AG04450 (cell line): Measurements from ENCODE around the gene SND1. TPM values are rescaled to one million over a fixed set of nuclear protein-coding genes. Genes with fewer than 3 reads are reported as not detected.

Experiments used
- CTCF ChIA-PET: fragments of 300-600, 350-600 bp; formaldehyde crosslinking; extraction: SDS; loops from one replicate; lab custom pipeline; 2022; ENCODE audit warnings: antibody characterized with exemption, inconsistent platforms; lab: Charles Lee
- POLR2A ChIA-PET: fragments of 350-600 bp; formaldehyde crosslinking; extraction: SDS; loops from one replicate; lab custom pipeline; 2021; ENCODE audit warnings: antibody characterized with exemption, inconsistent platforms; lab: Yijun Ruan, JAX
- DNase-seq: peaks from one replicate; pipeline ENCODE4 v3.0.0-alpha.2; 2011; ENCODE audit warnings: low read depth, low spot score
- H3K27ac ChIP-seq: one replicate; pipeline ENCODE4 v1.5.1; 2012; ENCODE audit warnings: low read depth, low read length, control low read depth
- H3K27me3 ChIP-seq: one replicate; pipeline ENCODE4 v1.6.0; 2012; ENCODE audit warnings: low read length; ENCODE audit not compliant: control insufficient read depth, insufficient read depth
- H3K4me3 ChIP-seq: 2 replicates; pipeline ENCODE4 v1.5.1; 2011; ENCODE audit warnings: mild to moderate bottlenecking, low read depth, low read length, control low read depth
- H3K9me3 ChIP-seq: 2 replicates; pipeline ENCODE4 v1.5.1; 2012; ENCODE audit warnings: low read length; ENCODE audit not compliant: control insufficient read depth, insufficient read depth
- CTCF ChIP-seq: IDR thresholded peaks from 2 replicates; pipeline ENCODE4 v1.5.1; 2011; ENCODE audit warnings: low read depth, low read length, control low read depth, inconsistent platforms
- polyA plus RNA-seq: library from polyadenylated mRNA; depleted of rRNA; stranded (reverse); fragments of >200 nt; gene quantifications from 2 replicates; pipeline ENCODE4 v1.2.3, GENCODE V29; 2011

SND1 gene
- polyA plus RNA-seq, 1 experiment: 247 TPM

- ChIA-PET CTCF (no interaction called here), POLR2A (no interaction called here)
- DNase-seq: no peak
- H3K27me3 ChIP-seq: no peaks in the 10 kb centered on the region
- TF ChIP-seq CTCF: no peak
- no peak overlapping the region for H3K4me3 ChIP-seq
- no peak overlapping the region for H3K27ac ChIP-seq
- no peaks in the 10 kb centered on the region for H3K9me3 ChIP-seq
Observed at GRCh38 chr7:127932076-127932475, 280.1 kb downstream of the SND1 start.

- CTCF ChIA-PET: no interaction called here
- H3K9me3 ChIP-seq: no peaks in the 10 kb centered on the region
Observed at GRCh38 chr7:127932496-127932895, 280.5 kb downstream of the SND1 start.

DNA sequence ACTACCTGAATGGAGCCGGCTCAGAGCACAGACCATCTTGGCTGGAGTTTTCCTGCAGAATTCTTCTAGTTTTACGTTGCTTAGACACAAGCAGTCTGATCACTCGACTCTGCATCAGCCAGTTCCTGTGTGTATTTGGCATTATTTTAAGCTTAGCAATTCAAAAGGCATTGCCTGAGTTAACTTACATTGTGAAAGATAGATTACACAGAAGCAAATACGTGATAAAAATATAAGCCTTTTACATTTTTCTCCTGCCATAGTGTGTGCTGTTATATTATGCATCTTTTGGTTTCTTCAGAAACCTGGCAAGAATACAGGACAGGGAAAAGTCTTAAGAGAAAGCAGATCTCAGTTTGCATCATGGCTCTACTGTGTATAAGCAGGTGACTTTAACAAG lies 281.2 kb downstream of the SND1 start:
- TF ChIP-seq CTCF: no peak
- Histone ChIP-seq H3K4me3 (no peak overlapping the region), H3K27me3 (no peaks in the 10 kb centered on the region), H3K27ac (no peak overlapping the region), H3K9me3 (no peaks in the 10 kb centered on the region)
- CTCF ChIA-PET: no interaction called here
- DNase-seq: no peak
- POLR2A ChIA-PET: no interaction called here

More at GRCh38 chr7:127932496-127932895, 280.5 kb downstream of the SND1 start:
- no peak overlapping the region for H3K4me3 ChIP-seq
- POLR2A ChIA-PET: no interaction called here
- H3K27ac ChIP-seq: no peak overlapping the region
- no peak for TF ChIP-seq CTCF
- H3K27me3 ChIP-seq: no peaks in the 10 kb centered on the region
- DNase-seq: no peak

DNA sequence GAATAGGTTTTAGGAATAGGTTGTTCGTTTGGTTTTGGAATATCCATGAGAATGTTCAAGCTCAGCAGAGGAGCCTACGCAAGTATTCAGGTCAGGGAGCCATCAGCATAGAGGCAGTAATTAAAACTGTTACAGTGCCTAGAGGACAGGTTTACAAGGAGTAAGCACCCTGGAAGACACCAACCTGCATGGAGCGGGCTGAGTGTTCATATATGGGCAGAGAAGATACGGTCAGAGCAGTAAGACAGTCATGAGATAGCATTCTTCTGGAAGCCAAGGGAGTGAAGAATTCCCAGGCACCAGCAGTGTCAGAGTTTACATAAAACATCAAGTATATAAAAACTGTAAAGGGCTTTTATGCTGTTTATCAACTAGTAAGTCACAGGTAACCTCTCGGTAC lies 282.7 kb downstream of the SND1 start:
- no peak for TF ChIP-seq CTCF
- no peaks in the 10 kb centered on the region for H3K27me3 ChIP-seq
- CTCF ChIA-PET: no interaction called here
- POLR2A ChIA-PET: no interaction called here
- no peak for DNase-seq
- H3K4me3 ChIP-seq: no peak overlapping the region
- no peaks in the 10 kb centered on the region for H3K9me3 ChIP-seq
- H3K27ac ChIP-seq: no peak overlapping the region

DNA sequence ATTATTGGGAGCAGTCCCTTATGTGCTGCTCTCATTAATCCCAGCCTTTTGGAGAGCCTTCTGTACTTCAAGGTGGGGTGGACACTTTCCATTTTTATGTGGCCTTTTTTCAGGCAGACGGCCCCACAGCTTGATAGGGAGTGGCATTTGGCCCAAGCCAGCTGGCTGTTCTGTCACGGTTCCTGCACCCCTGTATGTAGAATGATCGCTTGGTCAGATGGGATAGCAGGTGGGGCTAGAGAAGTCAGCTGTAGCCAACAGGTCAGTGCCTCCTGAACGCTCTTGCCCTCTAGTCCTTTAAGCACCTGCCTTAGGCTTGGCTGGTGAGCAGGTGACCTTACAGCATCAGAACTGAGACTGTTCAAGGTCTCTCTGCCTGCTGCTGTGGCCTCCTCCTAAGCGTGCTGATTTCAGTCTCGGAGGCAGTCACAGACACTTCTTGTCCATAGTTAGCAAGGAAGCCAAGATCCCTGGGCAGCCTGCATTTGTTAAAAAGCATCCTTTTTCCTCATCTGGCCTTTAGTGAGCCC lies 283.9 kb downstream of the SND1 start:
- no peaks in the 10 kb centered on the region for H3K9me3 ChIP-seq
- DNase-seq: no peak
- TF ChIP-seq CTCF: no peak
- H3K27me3 ChIP-seq: no peaks in the 10 kb centered on the region
- no peak overlapping the region for H3K27ac ChIP-seq
- POLR2A ChIA-PET: no interaction called here
- CTCF ChIA-PET: no interaction called here
- H3K4me3 ChIP-seq: no peak overlapping the region
